Central memory CD8-positive, alpha-beta T cell (primary cell): ENCODE data around the gene ARPP21.

Source experiments
- ATAC-seq: fragments of 150-1000 bp; cut with Tn5 transposase; replicated peaks from 2 replicates; pipeline ENCODE4 v1.10.0; 2022; ENCODE audit warnings: mild to moderate bottlenecking, moderate FRiP score, moderate number of reproducible peaks; ENCODE audit not compliant: poor library complexity, severe bottlenecking; ENCODE audit errors: extremely low read depth
- DNase-seq, 2 donors: peaks; one replicate each; pipeline ENCODE4 v3.0.0; 2021; ENCODE audit warnings: low spot score in 2 of 2
- H3K27ac Mint-ChIP-seq: one replicate; pipeline ENCODE4 v1.8.0; 2022; ENCODE audit warnings: low read depth, mild to moderate bottlenecking, moderate library complexity, mixed read lengths
- H3K27me3 Mint-ChIP-seq: one replicate; pipeline ENCODE4 v1.8.0; 2022; ENCODE audit warnings: mixed read lengths
- H3K36me3 Mint-ChIP-seq: one replicate; pipeline ENCODE4 v1.8.0; 2022; ENCODE audit warnings: mild to moderate bottlenecking, moderate library complexity, mixed read lengths; ENCODE audit not compliant: insufficient read depth
- H3K4me1 Mint-ChIP-seq: one replicate; pipeline ENCODE4 v1.8.0; 2022; ENCODE audit warnings: mixed read lengths
- H3K4me3 Mint-ChIP-seq: one replicate; pipeline ENCODE4 v1.8.0; 2022; ENCODE audit warnings: mild to moderate bottlenecking, moderate library complexity, mixed read lengths
- H3K9me3 Mint-ChIP-seq: one replicate; pipeline ENCODE4 v1.8.0; 2022; ENCODE audit warnings: mixed read lengths

The ARPP21 gene

DNA sequence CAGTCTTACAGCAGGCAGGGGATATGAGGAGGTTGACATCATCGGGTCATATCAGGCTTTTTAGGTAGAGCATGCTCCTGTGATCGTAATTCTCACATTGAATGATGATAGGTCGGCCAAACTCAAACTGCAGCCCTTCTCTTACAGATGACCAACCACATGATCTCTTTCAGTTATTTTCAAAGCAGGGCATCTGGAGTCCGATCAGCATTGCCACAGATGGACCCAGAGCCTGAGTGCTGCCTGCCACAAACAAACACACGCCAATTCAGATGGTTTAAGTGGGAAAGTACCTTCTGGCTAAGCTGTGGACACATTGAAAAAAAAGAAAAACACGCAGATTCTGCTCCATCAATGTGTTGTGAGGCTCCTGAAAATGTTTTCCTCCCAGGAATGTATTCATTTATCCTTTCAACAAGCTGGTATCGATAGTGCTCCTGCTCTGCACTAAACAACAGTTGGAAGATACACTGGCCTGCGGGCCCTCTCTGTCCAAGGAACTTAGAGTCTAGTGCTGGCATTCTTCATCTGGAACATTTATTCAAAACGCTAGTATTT, 31.2 kb downstream of the ARPP21 start:
- Mint-ChIP-seq H3K27me3 (no peaks in the 10 kb centered on the region), H3K4me3 (no peak overlapping the region), H3K36me3 (no peaks in the 10 kb centered on the region), H3K27ac (no peak overlapping the region), H3K4me1 (no peaks in the 10 kb centered on the region), H3K9me3 (peaks cover 18% of the 10 kb centered on the region)
- ATAC-seq: no peak
- no peak for DNase-seq

DNA sequence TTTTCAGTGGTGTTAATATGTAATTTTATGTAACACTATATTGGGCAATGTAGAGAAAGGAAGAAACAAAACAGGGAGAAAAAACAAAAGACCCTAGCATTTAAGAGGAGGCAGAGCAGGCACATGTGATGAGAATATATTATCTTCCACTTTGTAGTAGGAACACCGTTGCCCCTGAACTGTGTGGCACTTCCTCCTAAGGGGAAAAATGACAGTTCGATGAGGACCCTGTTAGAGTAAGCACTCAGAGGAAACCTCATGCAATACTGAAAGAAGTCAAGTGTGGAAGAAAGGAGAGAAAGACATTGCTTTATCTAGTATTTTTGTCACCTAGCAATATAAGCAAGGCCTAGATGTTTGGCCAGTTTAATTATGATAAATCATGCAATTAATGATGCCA, 32.2 kb downstream of the ARPP21 start:
- DNase-seq (no peak), ATAC-seq (no peak)
- Mint-ChIP-seq H3K27ac (no peak overlapping the region), H3K4me1 (no peaks in the 10 kb centered on the region), H3K27me3 (no peaks in the 10 kb centered on the region), H3K36me3 (no peaks in the 10 kb centered on the region), H3K9me3 (peaks cover 22% of the 10 kb centered on the region), H3K4me3 (no peak overlapping the region)

DNA sequence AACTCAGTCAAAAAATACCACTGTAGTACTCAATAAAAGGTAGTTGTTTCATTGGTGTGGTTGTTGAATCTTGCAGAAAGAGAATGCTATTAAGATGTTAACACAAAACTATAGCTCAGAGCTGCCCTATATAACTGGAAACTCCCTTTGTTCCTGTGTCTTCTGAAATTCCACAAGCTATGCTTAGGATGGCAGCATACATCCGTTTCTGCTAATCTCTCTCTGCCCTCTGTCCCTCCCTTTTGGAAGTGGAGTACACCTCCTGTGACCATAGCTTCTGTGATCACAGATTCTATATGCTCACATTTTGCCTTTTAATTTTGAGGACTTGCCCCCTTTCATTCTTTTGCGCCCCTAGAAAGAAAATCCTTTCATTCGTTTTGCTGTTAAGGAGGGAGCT, 33.7 kb downstream of the ARPP21 start:
- ATAC-seq: no peak
- H3K27ac Mint-ChIP-seq: no peak overlapping the region

DNA sequence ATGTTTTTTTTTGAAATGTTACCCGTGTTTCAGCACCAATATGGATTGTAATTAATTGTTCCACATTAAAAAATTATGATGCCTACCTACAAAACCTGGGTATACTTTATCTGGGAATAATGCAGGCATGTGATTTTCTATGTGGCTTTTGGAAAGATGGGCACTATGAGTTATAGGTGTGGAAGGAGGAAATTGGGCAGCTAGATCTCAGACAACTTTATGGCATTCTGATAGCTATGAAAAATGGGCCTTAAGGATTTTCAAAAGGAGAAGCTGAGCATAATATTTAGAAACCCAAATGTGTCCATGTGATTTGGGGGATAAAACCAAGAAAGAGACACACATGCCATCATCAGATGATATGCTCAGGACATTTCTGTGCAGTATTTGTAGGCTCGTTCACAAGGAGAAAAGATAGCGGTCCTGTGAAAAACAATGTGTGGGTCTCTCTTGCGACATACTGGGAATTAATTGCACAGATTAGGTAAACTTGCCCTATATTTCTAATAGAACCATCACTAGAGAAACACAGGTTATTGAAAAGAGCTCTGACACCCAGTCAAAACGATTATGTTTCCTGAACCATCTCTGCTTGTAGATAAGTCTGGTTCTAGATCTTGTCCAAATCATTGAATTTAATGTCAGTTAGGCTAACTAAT, 35.3 kb downstream of the ARPP21 start:
- no peaks in the 10 kb centered on the region for H3K36me3 Mint-ChIP-seq
- no peaks in the 10 kb centered on the region for H3K4me1 Mint-ChIP-seq
- ATAC-seq: no peak
- H3K4me3 Mint-ChIP-seq: no peak overlapping the region
- no peak overlapping the region for H3K27ac Mint-ChIP-seq
- H3K27me3 Mint-ChIP-seq: no peaks in the 10 kb centered on the region
- H3K9me3 Mint-ChIP-seq: peaks cover 20% of the 10 kb centered on the region
- no peak for DNase-seq

More for the DNA sequence above, 33.7 kb downstream of the ARPP21 start:
- Mint-ChIP-seq H3K4me1 (no peaks in the 10 kb centered on the region), H3K27me3 (no peaks in the 10 kb centered on the region), H3K9me3 (peaks cover 20% of the 10 kb centered on the region), H3K4me3 (no peak overlapping the region), H3K36me3 (no peaks in the 10 kb centered on the region)
- DNase-seq: no peak

DNA sequence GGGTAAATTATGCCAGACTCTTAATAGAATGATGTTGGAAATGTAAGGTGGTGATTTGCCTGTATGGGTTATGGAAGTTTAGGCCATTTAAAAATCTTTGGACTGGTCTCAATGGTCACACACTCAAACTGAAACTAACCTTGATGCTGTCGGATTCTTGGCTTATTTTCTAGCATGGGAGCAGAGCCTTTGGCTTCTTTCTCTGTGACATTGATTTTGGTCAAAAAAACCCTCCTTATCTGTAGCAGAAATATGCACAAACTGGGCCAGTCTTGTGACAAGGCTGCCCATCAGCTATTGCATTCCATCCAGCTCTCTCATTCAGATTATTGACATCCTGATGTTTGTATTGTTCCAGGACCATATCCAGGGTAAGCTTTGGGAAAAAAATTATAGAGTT, 35.9 kb downstream of the ARPP21 start:
- no peaks in the 10 kb centered on the region for H3K27me3 Mint-ChIP-seq
- no peaks in the 10 kb centered on the region for H3K36me3 Mint-ChIP-seq
- ATAC-seq: no peak
- no peak overlapping the region for H3K4me3 Mint-ChIP-seq
- no peak overlapping the region for H3K27ac Mint-ChIP-seq
- no peaks in the 10 kb centered on the region for H3K4me1 Mint-ChIP-seq
- H3K9me3 Mint-ChIP-seq: peaks cover 20% of the 10 kb centered on the region
- no peak for DNase-seq

DNA sequence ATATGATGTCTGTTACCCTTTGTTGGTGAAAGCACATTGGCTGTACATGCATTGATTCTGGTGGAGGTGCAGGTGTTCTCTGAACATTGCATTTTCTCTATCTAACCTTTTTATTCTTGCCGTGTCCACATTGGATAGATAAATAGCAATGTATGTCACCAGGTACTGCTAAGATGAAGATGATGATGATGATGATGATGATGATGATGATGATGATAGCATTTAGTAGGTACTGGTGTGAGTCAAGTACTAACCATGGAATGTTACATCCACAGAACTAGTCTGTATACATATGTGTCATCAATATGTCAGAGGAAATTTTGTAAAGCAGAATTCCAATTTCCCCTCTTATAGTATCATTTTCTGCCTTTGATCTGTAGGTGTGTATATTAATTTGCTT, 36.3 kb downstream of the ARPP21 start:
- no peak overlapping the region for H3K27ac Mint-ChIP-seq
- H3K27me3 Mint-ChIP-seq: no peaks in the 10 kb centered on the region
- H3K4me3 Mint-ChIP-seq: no peak overlapping the region
- no peaks in the 10 kb centered on the region for H3K36me3 Mint-ChIP-seq
- H3K9me3 Mint-ChIP-seq: peaks cover 22% of the 10 kb centered on the region
- no peaks in the 10 kb centered on the region for H3K4me1 Mint-ChIP-seq
- ATAC-seq: no peak
- DNase-seq: no peak

DNA sequence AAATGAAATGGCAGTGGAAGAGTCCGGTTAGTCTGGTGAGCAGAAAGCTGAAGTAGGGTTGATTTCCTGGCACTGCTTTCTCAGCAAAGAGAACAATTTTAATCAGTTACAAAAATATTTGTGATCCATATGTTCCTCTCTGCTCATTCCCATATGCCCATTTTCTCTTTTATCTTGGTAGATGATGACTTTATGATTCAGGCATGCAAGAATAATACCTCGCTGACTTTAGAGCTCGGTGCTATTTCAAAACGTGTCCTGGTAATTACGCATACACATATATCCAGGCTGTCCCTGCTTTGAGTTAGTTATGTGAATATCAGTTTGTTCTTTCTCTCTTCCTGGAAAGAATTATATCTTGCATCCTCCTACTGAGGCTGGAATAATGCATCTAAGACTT, 38.5 kb downstream of the ARPP21 start:
- H3K27ac Mint-ChIP-seq: no peak overlapping the region
- DNase-seq: no peak
- no peak overlapping the region for H3K4me3 Mint-ChIP-seq

DNA sequence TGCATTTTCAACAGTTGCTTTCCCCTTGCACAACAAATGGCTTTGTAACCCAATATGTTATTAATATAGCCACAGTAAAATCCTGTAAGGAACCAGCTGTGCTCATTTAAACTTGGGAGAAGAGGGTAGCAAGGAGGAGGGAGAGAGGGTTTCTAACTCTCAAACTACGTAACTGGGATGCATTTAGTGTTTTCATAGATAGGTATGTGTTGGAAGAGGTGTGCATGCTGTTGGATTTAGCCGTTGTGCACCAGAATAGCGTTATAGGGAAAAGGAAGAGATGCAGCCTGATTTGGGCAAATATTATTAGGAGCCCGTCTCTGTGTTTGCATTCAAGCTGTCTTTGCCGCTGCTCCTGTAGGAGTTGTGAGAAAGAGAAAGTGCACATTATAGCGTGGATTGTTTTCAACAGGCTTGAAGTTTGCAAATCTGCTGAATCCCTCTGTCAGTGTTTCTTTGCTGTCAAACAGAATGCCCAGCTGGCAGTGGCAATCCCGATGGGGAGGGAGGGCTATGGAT, 39.4 kb downstream of the ARPP21 start:
- Mint-ChIP-seq H3K4me3 (no peak overlapping the region), H3K27ac (no peak overlapping the region), H3K9me3 (peaks cover 15% of the 10 kb centered on the region), H3K4me1 (no peaks in the 10 kb centered on the region), H3K27me3 (no peaks in the 10 kb centered on the region), H3K36me3 (no peaks in the 10 kb centered on the region)
- no peak for ATAC-seq
- DNase-seq: no peak

More for the DNA sequence above, 38.5 kb downstream of the ARPP21 start:
- ATAC-seq: no peak
- Mint-ChIP-seq H3K4me1 (no peaks in the 10 kb centered on the region), H3K27me3 (no peaks in the 10 kb centered on the region), H3K36me3 (no peaks in the 10 kb centered on the region), H3K9me3 (peaks cover 15% of the 10 kb centered on the region)

DNA sequence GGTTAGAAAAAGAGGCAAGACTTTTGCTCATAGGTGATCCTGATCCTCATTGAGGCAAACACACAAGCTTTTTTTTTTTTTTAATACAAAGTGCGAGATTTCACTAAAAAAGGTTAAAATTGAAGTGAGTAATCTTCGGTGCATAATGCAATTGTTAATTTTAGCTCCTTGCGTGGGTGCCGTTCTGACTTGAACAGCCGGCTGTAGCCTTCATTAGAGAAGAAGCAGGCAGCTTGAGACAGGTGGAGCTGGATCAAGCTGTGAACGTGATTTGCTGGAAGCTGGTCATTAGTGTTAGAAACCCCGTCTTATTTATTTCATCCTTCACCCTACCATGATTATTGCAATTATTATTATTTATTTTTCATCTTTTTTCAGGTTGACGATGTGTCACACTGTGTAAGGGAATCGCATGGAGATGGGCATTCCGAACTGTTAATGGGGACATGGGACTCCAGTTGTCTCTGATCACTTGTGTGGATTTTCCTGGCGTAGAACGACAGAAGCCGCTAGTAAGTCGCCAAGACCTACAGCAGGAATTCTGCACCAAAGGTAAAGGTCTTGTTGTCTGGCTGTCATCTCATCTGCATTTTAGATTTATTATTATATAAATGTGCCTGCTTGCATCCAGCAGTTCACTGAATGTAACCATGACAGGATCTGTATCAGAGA, 40.2 kb downstream of the ARPP21 start:
- Mint-ChIP-seq H3K36me3 (no peaks in the 10 kb centered on the region), H3K27me3 (no peaks in the 10 kb centered on the region), H3K4me3 (no peak overlapping the region), H3K27ac (no peak overlapping the region), H3K4me1 (no peaks in the 10 kb centered on the region), H3K9me3 (peaks cover 15% of the 10 kb centered on the region)
- ATAC-seq: no peak
- no peak for DNase-seq

DNA sequence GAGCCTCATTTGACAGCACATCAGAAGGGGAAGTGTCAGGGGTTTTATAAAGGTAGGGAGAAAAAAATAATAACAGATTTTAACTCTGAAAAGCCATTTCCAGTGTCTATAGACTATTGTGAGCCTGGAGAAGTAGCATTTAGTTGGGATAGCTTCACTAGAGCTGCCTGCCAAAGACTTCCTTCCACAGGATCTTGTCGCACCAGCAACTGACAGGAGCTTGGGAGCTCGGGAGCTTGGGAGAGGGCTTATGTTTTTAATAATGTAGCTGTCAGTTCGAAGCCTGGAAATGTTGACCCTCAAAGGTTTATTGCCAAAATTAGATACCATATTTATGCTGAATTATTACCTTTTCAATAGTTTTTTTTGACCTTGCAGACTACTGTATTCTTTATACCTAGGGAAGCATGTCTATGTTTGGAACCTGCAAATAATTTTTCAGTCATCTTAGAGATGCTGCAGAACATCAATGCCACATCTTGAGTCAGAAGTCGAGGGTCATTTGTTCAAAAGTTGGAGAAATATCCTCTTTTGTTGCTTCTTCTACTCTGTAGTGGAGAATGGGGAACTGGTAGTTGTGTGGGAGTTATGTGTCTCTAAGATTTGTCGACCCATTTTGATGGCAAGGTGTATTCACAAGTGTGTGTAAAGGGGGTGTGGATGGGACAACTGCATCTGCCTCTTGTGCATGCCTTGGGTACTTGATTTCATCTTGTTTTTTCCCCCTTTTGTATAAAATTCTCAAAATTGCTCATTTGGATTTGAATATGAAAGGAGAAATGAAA, 41.7 kb downstream of the ARPP21 start:
- Mint-ChIP-seq H3K27ac (no peak overlapping the region), H3K9me3 (peaks cover 10% of the 10 kb centered on the region), H3K27me3 (no peaks in the 10 kb centered on the region), H3K4me3 (no peak overlapping the region), H3K36me3 (no peaks in the 10 kb centered on the region), H3K4me1 (no peaks in the 10 kb centered on the region)
- no peak for ATAC-seq
- no peak for DNase-seq

DNA sequence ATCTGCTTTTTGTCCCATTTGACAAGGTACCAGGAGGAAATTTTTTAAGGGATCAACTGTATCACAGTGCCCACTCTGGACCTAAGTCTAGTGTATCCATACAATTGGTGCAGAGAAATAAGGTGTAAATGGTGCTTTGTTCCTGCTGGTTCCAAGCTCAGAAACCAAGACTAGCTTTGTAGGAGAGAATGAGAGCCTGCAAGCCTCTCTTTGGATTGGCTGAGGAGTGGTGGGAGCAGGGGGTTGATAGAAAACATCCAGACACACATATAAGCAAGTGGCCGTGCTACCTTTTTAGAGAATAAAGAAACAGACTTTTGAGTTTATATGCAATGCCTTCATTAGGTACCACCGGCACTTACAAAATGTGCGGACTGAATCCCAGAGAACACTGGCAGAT, 45.8 kb downstream of the ARPP21 start:
- Mint-ChIP-seq H3K27ac (no peak overlapping the region), H3K27me3 (no peaks in the 10 kb centered on the region), H3K9me3 (peaks cover 5% of the 10 kb centered on the region), H3K4me1 (no peaks in the 10 kb centered on the region), H3K4me3 (no peak overlapping the region), H3K36me3 (no peaks in the 10 kb centered on the region)
- ATAC-seq (no peak), DNase-seq (no peak)

DNA sequence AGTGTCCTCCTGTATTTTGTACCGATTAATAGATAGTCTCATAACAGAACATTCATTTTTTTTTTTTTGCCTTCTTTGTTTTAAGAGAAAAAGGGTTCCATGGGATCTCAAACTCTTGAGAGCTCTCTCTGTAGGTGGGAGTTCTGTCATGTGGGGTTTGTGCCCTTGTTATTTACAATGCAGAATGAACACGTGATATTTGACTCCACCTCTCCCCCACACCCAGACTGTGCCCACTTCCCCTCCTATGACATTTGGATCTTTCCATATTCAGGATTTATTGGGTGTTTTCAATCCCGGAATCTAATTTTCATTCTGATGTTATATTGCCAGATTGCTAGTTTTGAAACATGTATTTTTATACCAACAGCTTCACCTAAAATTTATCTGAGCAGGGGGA, 49.5 kb downstream of the ARPP21 start:
- Mint-ChIP-seq H3K27me3 (no peaks in the 10 kb centered on the region), H3K4me1 (no peaks in the 10 kb centered on the region), H3K27ac (no peak overlapping the region), H3K36me3 (no peaks in the 10 kb centered on the region), H3K4me3 (no peak overlapping the region), H3K9me3 (no peaks in the 10 kb centered on the region)
- DNase-seq (no peak), ATAC-seq (no peak)
